GM23338 (cell line): ENCODE measurements around the gene PARD3. TPM values are rescaled to one million over a fixed set of nuclear protein-coding genes. Genes with fewer than 3 reads are reported as not detected.

Experiments used
- ATAC-seq: fragments of 200-7000 bp; cut with Tn5 transposase; 3 replicates; pipeline ENCODE4 v1.9.1; 2020
- DNase-seq: peaks from one replicate; pipeline ENCODE4 v3.0.0-alpha.2; 2015; ENCODE audit warnings: low spot score
- H2AFZ ChIP-seq: fragments of 200-600 bp; sonication (generic); 2 replicates; pipeline ENCODE4 v1.8.0; 2016; ENCODE audit warnings: antibody characterized with exemption, mild to moderate bottlenecking, moderate library complexity
- H3F3A ChIP-seq: fragments of 200-600 bp; sonication (generic); replicated peaks from 2 replicates; pipeline ENCODE4 v1.8.0; 2017; ENCODE audit warnings: antibody characterized with exemption, mixed run types, low read depth
- H3K27ac ChIP-seq: fragments of 200-600 bp; sonication (generic); 2 replicates; pipeline ENCODE4 v1.6.1; 2016; ENCODE audit warnings: low read depth
- H3K27me3 ChIP-seq: fragments of 200-600 bp; sonication (generic); 2 replicates; pipeline ENCODE4 v1.8.0; 2016; ENCODE audit warnings: mild to moderate bottlenecking, mixed run types, moderate library complexity; ENCODE audit not compliant: insufficient read depth
- H3K36me3 ChIP-seq: fragments of 200-600 bp; sonication (generic); 2 replicates; pipeline ENCODE4 v1.8.0; 2016; ENCODE audit warnings: mild to moderate bottlenecking; ENCODE audit not compliant: insufficient read depth
- H3K4me1 ChIP-seq: fragments of 200-600 bp; sonication (generic); 2 replicates; pipeline ENCODE4 v1.8.0; 2016; ENCODE audit warnings: mild to moderate bottlenecking, moderate library complexity; ENCODE audit not compliant: insufficient read depth
- H3K4me2 ChIP-seq: fragments of 200-600 bp; sonication (generic); 2 replicates; pipeline ENCODE4 v1.7.1; 2017; ENCODE audit warnings: mixed run types
- H3K4me3 ChIP-seq: fragments of 200-600 bp; sonication (generic); 2 replicates; pipeline ENCODE4 v1.6.1; 2016; ENCODE audit warnings: mixed run types
- H3K79me2 ChIP-seq: fragments of 200-600 bp; sonication (generic); replicated peaks from 2 replicates; pipeline ENCODE4 v1.8.0; 2017; ENCODE audit warnings: mild to moderate bottlenecking; ENCODE audit not compliant: insufficient read depth
- H3K9me2 ChIP-seq: fragments of 200-600 bp; sonication (generic); 2 replicates; pipeline ENCODE4 v1.8.0; 2017; ENCODE audit not compliant: insufficient read depth
- H4K20me1 ChIP-seq: fragments of 200-600 bp; sonication (generic); replicated peaks from 2 replicates; pipeline ENCODE4 v1.8.0; 2017; ENCODE audit warnings: mild to moderate bottlenecking; ENCODE audit not compliant: insufficient read depth
- H3K27ac Mint-ChIP-seq: 2 replicates; pipeline ENCODE4 v1.8.0; 2020; ENCODE audit warnings: inconsistent platforms, mild to moderate bottlenecking, moderate library complexity, mixed read lengths
- H3K27me3 Mint-ChIP-seq: 3 replicates; pipeline ENCODE4 v1.8.0; 2022; ENCODE audit warnings: low read depth, mild to moderate bottlenecking, moderate library complexity, mixed read lengths, inconsistent platforms; ENCODE audit not compliant: insufficient read depth, poor library complexity
- H3K36me3 Mint-ChIP-seq: 3 replicates; pipeline ENCODE4 v1.8.0; 2021; ENCODE audit warnings: low read depth, mild to moderate bottlenecking, inconsistent platforms, moderate library complexity, mixed read lengths
- H3K4me1 Mint-ChIP-seq: 3 replicates; pipeline ENCODE4 v1.8.0; 2020; ENCODE audit warnings: mild to moderate bottlenecking, inconsistent platforms, mixed read lengths
- H3K4me3 Mint-ChIP-seq: 3 replicates; pipeline ENCODE4 v1.8.0; 2021; ENCODE audit warnings: moderate library complexity, mild to moderate bottlenecking, inconsistent platforms, mixed read lengths
- H3K9me3 Mint-ChIP-seq: 3 replicates; pipeline ENCODE4 v1.8.0; 2020; ENCODE audit warnings: moderate library complexity, mild to moderate bottlenecking, inconsistent platforms, mixed read lengths
- CREB1 ChIP-seq: fragments of 250-450 bp; sonication (Bioruptor Pico); IDR thresholded peaks from 2 replicates; pipeline ENCODE4 v1.5.0; 2020; ENCODE audit warnings: low read depth, mild to moderate bottlenecking, moderate library complexity
- ETS1 ChIP-seq: IDR thresholded peaks from 2 replicates; pipeline ENCODE4 v1.6.1; 2016; ENCODE audit warnings: antibody characterized with exemption
- EZH2 ChIP-seq: fragments of 200-600 bp; sonication (generic); IDR thresholded peaks from one replicate; pipeline ENCODE4 v1.8.0; 2017; ENCODE audit warnings: antibody characterized with exemption, mild to moderate bottlenecking, low read depth; ENCODE audit not compliant: unreplicated experiment
- EZH2phosphoT487 ChIP-seq: fragments of 200-600 bp; sonication (generic); IDR thresholded peaks from one replicate; pipeline ENCODE4 v1.8.1; 2018; ENCODE audit warnings: antibody characterized with exemption; ENCODE audit not compliant: unreplicated experiment
- JUNB ChIP-seq: IDR thresholded peaks from one replicate; pipeline ENCODE4 v1.6.1; 2016; ENCODE audit warnings: antibody characterized with exemption; ENCODE audit not compliant: unreplicated experiment
- NANOG ChIP-seq: IDR thresholded peaks from 2 replicates; pipeline ENCODE4 v1.6.1; 2016; ENCODE audit warnings: antibody characterized with exemption, borderline replicate concordance
- POLR2AphosphoS5 ChIP-seq: IDR thresholded peaks from 2 replicates; pipeline ENCODE4 v1.6.1; 2016; ENCODE audit warnings: antibody characterized with exemption, low read depth
- STAT1 ChIP-seq: IDR thresholded peaks from one replicate; pipeline ENCODE4 v1.6.1; 2016; ENCODE audit warnings: antibody characterized with exemption; ENCODE audit not compliant: unreplicated experiment
- ZNF114 ChIP-seq: fragments of 250-450 bp; sonication (Bioruptor Pico); IDR thresholded peaks from 2 replicates; pipeline ENCODE4 v1.5.0; 2020; ENCODE audit warnings: mild to moderate bottlenecking, moderate library complexity
- ZNF331 ChIP-seq: fragments of 250-450 bp; sonication (Bioruptor Pico); IDR thresholded peaks from 2 replicates; pipeline ENCODE4 v1.5.0; 2020; ENCODE audit warnings: low read depth, mild to moderate bottlenecking, moderate library complexity
- ZNF462 ChIP-seq: fragments of 250-450 bp; sonication (Bioruptor Pico); IDR thresholded peaks from 2 replicates; pipeline ENCODE4 v1.5.0; 2020; ENCODE audit warnings: mild to moderate bottlenecking, moderate library complexity
- polyA plus RNA-seq: library from polyadenylated mRNA; unstranded; fragments of >200 nt; fragmentation: Nextera tagmentation; extraction: Ambion mirVana; gene quantifications from 2 replicates; pipeline ENCODE4 v1.2.1, GENCODE V29; 2016
- total RNA-seq: library from RNA; depleted of rRNA; stranded (reverse); fragments of >200 nt; shearing (Covaris generic); gene quantifications from 2 replicates; pipeline ENCODE4 v1.2.3, GENCODE V29; 2014
- TF ChIP-seq, protein P1 (sequence below): IDR thresholded peaks from one replicate; pipeline ENCODE4 v1.6.1; 2018; ENCODE audit warnings: antibody characterized with exemption; ENCODE audit not compliant: unreplicated experiment
- TF ChIP-seq, protein P2 (sequence below), 2 experiments: fragments of 200-600 bp in 1 of 2; sonication (generic) in 1 of 2; conservative IDR thresholded peaks; 2 replicates each; pipeline versions ENCODE4 v1.5.1 to v1.6.1; 2016 to 2017; ENCODE audit warnings: antibody characterized with exemption in 2 of 2, low read depth in 2 of 2, mild to moderate bottlenecking in 2 of 2, moderate library complexity in 1 of 2

The PARD3 gene
- total and polyA plus RNA-seq, 2 experiments from 2014 or later: 30.2 to 51.4 TPM

- ATAC-seq (no peak), DNase-seq (no peak)
- Histone ChIP-seq H3K4me3 (no peak overlapping the region), H3K27ac (no peak overlapping the region), H2AFZ (no peak overlapping the region), H3K36me3 (no peaks in the 10 kb centered on the region), H3K79me2 (peaks cover 95% of the 10 kb centered on the region), H3F3A (no peaks in the 10 kb centered on the region), H3K9me2 (no peaks in the 10 kb centered on the region), H4K20me1 (peaks cover 3% of the 10 kb centered on the region), H3K27me3 (no peaks in the 10 kb centered on the region), H3K4me2 (no peak overlapping the region), H3K4me1 (no peaks in the 10 kb centered on the region)
- TF ChIP-seq ZNF462 (CRISPR knock-in tag) (no peak), ETS1 (no peak), POLR2AphosphoS5 (no peak), ZNF114 (CRISPR knock-in tag) (no peak), CREB1 (CRISPR knock-in tag) (no peak), EZH2 (no peak), ZNF331 (CRISPR knock-in tag) (no peak), STAT1 (no peak), NANOG (no peak), EZH2phosphoT487 (no peak), JUNB (no peak)
- TF ChIP-seq, protein P1, sequence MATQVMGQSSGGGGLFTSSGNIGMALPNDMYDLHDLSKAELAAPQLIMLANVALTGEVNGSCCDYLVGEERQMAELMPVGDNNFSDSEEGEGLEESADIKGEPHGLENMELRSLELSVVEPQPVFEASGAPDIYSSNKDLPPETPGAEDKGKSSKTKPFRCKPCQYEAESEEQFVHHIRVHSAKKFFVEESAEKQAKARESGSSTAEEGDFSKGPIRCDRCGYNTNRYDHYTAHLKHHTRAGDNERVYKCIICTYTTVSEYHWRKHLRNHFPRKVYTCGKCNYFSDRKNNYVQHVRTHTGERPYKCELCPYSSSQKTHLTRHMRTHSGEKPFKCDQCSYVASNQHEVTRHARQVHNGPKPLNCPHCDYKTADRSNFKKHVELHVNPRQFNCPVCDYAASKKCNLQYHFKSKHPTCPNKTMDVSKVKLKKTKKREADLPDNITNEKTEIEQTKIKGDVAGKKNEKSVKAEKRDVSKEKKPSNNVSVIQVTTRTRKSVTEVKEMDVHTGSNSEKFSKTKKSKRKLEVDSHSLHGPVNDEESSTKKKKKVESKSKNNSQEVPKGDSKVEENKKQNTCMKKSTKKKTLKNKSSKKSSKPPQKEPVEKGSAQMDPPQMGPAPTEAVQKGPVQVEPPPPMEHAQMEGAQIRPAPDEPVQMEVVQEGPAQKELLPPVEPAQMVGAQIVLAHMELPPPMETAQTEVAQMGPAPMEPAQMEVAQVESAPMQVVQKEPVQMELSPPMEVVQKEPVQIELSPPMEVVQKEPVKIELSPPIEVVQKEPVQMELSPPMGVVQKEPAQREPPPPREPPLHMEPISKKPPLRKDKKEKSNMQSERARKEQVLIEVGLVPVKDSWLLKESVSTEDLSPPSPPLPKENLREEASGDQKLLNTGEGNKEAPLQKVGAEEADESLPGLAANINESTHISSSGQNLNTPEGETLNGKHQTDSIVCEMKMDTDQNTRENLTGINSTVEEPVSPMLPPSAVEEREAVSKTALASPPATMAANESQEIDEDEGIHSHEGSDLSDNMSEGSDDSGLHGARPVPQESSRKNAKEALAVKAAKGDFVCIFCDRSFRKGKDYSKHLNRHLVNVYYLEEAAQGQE: no peak
- TF ChIP-seq, protein P2, sequence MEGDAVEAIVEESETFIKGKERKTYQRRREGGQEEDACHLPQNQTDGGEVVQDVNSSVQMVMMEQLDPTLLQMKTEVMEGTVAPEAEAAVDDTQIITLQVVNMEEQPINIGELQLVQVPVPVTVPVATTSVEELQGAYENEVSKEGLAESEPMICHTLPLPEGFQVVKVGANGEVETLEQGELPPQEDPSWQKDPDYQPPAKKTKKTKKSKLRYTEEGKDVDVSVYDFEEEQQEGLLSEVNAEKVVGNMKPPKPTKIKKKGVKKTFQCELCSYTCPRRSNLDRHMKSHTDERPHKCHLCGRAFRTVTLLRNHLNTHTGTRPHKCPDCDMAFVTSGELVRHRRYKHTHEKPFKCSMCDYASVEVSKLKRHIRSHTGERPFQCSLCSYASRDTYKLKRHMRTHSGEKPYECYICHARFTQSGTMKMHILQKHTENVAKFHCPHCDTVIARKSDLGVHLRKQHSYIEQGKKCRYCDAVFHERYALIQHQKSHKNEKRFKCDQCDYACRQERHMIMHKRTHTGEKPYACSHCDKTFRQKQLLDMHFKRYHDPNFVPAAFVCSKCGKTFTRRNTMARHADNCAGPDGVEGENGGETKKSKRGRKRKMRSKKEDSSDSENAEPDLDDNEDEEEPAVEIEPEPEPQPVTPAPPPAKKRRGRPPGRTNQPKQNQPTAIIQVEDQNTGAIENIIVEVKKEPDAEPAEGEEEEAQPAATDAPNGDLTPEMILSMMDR (conservative IDR thresholded peaks at IDR 0.05; ENCODE audit: low read depth in 2 of 2): no peak
- no peak overlapping the region for H3K4me3 Mint-ChIP-seq
- peaks cover 7% of the 10 kb centered on the region for H3K27me3 Mint-ChIP-seq
- peaks cover 14% of the 10 kb centered on the region; the same call in 2 of the 3 replicates for H3K36me3 Mint-ChIP-seq
- peaks cover 18% of the 10 kb centered on the region; the same call in 2 of the 3 replicates for H3K4me1 Mint-ChIP-seq
- no peak overlapping the region for H3K27ac Mint-ChIP-seq
- no peaks in the 10 kb centered on the region for H3K9me3 Mint-ChIP-seq
These were observed 126.0 kb downstream of the PARD3 start for GRCh38 chr10:34689053-34689452.
